Stimulated activated effector memory CD8-positive, alpha-beta T cell treated with anti-CD3 and anti-CD28 coated beads, Interleukin-12 subunit alpha, Interleukin-12 subunit beta, amount 100 ng/mL, for 72 hours (primary cell): ENCODE measurements around the gene CTU2.
A peak's percentile ranks its signal among the peaks of the same experiment; 100 is the strongest.

Source experiments
- ATAC-seq: fragments of 150-1000 bp; cut with Tn5 transposase; 2 replicates; pipeline ENCODE4 v1.10.0; 2021
- DNase-seq, 2 donors: peaks; one replicate each; pipeline ENCODE4 v3.0.0; 2021 to 2022; ENCODE audit warnings: low spot score in 2 of 2
- H3K27ac Mint-ChIP-seq: one replicate; pipeline ENCODE4 v1.8.0; 2022; ENCODE audit warnings: mild to moderate bottlenecking, mixed read lengths
- H3K36me3 Mint-ChIP-seq: one replicate; pipeline ENCODE4 v1.8.0; 2022; ENCODE audit warnings: mild to moderate bottlenecking, mixed read lengths
- H3K4me1 Mint-ChIP-seq: one replicate; pipeline ENCODE4 v1.8.0; 2022; ENCODE audit warnings: mixed read lengths
- H3K4me3 Mint-ChIP-seq: one replicate; pipeline ENCODE4 v1.8.0; 2022; ENCODE audit warnings: mild to moderate bottlenecking, mixed read lengths
- H3K9me3 Mint-ChIP-seq: one replicate; pipeline ENCODE4 v1.8.0; 2022; ENCODE audit warnings: mixed read lengths

The CTU2 gene

DNA sequence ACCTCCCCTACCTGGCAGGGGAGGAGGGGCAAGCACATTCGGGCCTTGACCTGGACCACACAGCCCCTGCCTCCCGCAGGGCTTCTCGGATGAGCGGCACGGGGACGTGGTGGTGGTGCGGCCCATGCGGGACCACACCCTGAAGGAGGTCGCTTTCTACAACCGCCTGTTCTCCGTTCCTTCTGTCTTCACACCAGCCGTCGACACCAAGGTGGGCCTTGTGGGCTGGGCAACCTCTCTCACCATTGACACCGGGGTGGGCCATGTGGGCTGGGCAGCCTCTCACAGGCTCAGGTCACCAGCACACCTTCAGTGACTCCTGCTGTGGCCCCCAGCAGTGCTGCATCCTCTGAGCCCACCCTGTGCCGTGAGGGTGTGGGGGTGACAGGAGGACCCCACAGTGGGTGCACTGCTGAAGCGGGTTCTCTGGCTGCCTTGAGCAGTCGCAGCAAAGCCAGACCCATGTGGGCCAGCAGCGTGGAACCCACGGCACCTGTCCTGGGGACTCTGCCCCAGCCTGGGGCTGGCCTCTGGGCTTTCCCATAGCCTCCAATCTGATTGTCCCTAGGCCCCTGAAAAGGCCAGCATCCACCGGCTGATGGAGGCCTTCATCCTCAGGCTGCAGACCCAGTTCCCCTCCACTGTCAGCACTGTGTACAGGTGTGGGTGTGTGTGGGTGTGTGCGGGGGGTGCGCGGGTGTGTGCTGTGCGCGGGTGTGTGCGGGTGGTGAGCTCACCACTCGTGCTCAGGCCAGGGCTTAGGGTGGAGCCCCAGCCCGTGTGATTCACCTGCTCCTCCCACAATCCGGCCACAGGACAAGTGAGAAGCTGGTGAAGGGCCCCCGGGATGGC, 7.5 kb downstream of the CTU2 start:
- peaks cover 58% of the 10 kb centered on the region for H3K36me3 Mint-ChIP-seq
- peaks cover 18% of the 10 kb centered on the region for H3K4me1 Mint-ChIP-seq
- H3K9me3 Mint-ChIP-seq, result no peaks in the 10 kb centered on the region
- H3K27ac Mint-ChIP-seq, result peak overlapping the region; percentile 67
- ATAC-seq (no peak), DNase-seq (no peak)
- no peak overlapping the region for H3K4me3 Mint-ChIP-seq

DNA sequence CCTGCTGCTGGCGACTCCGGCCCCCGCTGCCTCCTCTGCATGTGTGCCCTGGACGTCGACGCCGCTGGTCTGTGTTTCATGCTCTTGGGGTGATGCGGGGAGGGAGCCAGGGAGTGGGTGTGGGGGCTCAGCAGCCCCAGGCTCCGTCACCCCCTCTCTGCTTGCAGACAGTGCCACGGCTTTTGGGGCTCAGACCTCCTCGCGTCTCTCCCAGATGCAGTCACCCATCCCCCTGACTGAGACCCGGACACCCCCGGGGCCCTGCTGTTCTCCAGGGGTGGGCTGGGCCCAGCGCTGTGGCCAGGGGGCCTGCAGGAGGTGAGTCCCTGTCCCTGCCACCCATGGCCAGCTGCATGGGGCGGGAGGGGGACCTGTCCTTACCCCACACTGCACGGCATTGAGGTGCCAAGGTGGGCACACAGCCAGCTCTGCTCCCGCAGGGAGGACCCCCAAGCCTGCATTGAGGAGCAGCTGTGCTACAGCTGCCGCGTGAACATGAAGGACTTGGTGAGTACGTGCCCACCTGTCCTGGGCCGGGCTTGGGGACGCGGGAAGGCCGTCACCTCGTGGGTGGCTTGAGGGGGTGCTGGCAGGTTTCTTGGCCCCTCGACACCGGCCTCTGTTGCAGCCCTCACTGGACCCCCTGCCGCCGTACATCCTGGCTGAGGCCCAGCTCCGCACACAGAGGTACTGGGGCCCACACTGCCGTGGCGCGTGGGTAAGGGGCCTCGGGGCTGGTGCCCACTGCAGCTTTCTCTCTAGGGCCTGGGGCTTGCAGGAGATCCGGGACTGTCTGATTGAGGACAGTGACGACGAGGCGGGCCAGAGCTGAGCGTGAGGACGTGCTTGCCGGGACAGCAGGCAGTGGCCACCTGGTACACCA, 8.4 kb downstream of the CTU2 start:
- ATAC-seq (no peak), DNase-seq (no peak)
- no peaks in the 10 kb centered on the region for H3K9me3 Mint-ChIP-seq
- H3K36me3 Mint-ChIP-seq, result peaks cover 66% of the 10 kb centered on the region
- H3K4me3 Mint-ChIP-seq, result no peak overlapping the region
- H3K27ac Mint-ChIP-seq, result no peak overlapping the region
- peaks cover 18% of the 10 kb centered on the region for H3K4me1 Mint-ChIP-seq

DNA sequence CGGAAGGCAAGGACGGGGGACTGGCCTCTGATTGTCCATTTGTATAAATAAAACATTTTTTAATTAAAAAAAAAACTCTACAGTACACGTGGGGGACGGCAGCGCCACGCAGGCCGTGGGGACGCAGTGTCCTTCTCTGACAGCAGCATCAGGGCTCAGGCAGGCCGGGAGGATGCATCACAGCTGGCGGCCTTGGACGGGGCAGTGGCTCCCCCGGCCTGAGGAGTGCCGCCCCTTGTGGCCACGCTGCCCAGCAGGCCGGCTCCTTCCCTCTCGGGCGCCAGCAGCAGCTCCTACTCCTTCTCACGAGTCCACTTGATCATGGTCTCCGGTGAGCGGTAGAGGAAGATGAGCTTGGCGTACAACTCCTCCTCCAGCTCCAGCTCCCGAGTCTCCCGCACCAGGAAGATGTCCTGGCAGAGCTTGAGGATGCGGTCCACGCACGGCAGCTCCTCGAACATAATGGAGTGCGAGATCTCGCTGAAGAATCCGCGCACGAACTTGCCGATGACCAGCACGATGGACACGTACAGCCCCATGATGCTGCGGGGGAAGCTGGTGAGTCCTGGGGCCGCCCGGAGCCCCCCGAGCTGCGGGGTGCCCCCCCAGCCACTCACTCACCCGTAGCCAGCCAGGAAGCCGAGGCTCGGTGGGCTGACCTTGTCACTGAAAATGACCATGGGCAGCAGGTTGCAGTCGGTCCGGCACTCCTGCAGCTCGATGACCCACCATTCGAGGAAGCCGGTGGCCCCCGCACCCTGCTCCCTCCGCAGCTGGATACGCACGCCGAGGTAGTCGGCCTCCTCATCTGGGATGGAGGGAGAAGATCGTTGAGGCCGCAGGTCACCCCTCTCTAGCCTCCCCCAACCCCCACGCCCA, 9.2 kb downstream of the CTU2 start:
- ATAC-seq (no peak), DNase-seq (no peak)
- Mint-ChIP-seq H3K27ac (no peak overlapping the region), H3K9me3 (no peaks in the 10 kb centered on the region), H3K4me3 (no peak overlapping the region), H3K36me3 (peaks cover 75% of the 10 kb centered on the region), H3K4me1 (peaks cover 21% of the 10 kb centered on the region)

DNA sequence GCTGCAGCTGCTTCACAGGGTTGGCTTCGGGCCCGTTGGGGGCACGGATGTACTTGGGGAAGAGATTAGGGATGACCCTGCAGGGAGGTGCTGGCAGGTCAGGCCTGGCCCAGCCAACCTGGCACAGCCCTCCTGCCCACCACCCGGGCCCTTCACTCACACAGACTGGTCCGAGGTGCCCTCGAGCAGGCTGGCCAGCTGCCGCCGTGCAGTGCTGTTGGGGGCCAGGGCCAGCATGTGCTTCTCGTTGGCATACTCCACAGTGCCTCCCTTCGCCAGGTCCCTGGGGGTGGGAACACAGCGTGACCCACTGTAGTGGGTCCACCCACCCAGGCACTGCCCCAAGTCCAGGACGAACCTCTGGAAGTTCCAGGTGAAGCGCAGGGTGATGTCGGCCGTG, 9.9 kb downstream of the CTU2 start:
- Mint-ChIP-seq H3K4me1 (peaks cover 20% of the 10 kb centered on the region), H3K9me3 (no peaks in the 10 kb centered on the region), H3K36me3 (peaks cover 82% of the 10 kb centered on the region), H3K27ac (no peak overlapping the region), H3K4me3 (no peak overlapping the region)
- DNase-seq (no peak), ATAC-seq (no peak)

DNA sequence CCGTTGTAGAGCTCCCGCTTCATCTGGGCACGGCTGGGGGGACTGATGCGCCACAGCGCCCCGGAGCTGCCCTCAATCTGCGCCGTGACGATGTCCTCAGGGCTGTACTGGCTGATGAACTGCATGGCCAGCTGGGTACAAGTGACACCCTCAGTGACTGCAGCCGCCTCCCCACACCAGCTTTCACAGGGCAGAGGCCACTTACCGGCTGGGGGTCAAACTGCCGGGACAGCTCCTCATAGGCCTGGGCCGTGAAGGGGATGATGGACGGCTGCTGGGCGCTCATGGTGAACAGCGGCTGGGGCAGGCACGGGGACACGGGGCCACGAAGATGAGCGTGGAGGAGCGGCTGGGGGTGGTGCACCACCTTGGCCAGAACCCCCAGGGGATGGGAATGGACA, 10.3 kb downstream of the CTU2 start:
- H3K27ac Mint-ChIP-seq, result no peak overlapping the region
- ATAC-seq (no peak), DNase-seq (no peak)
- peaks cover 86% of the 10 kb centered on the region for H3K36me3 Mint-ChIP-seq
- no peak overlapping the region for H3K4me3 Mint-ChIP-seq
- H3K4me1 Mint-ChIP-seq, result peaks cover 20% of the 10 kb centered on the region
- no peaks in the 10 kb centered on the region for H3K9me3 Mint-ChIP-seq

DNA sequence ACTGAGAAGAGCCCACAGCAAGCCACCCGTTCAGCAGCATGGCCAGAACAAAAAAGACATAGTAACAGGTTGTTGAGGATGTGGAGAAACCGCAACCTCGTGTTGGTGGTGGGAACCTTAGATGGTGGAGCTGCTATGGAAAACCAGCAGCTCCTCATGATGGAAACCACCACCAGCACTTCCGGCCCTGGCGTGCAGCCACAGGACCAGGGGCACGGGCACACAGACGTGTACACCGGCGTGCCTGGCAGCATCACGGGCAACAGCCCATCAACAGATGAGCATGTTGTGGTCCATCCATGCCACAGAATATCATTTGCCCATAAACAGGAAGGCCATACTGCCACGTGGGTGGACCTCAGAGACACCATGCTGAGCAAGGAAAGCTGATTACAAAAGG, 11.9 kb downstream of the CTU2 start:
- peak overlapping the region; percentile 72 for H3K27ac Mint-ChIP-seq
- ATAC-seq (no peak), DNase-seq (no peak)
- H3K4me1 Mint-ChIP-seq, result peaks cover 19% of the 10 kb centered on the region
- H3K36me3 Mint-ChIP-seq, result peaks cover 95% of the 10 kb centered on the region
- H3K4me3 Mint-ChIP-seq, result no peak overlapping the region
- no peaks in the 10 kb centered on the region for H3K9me3 Mint-ChIP-seq

DNA sequence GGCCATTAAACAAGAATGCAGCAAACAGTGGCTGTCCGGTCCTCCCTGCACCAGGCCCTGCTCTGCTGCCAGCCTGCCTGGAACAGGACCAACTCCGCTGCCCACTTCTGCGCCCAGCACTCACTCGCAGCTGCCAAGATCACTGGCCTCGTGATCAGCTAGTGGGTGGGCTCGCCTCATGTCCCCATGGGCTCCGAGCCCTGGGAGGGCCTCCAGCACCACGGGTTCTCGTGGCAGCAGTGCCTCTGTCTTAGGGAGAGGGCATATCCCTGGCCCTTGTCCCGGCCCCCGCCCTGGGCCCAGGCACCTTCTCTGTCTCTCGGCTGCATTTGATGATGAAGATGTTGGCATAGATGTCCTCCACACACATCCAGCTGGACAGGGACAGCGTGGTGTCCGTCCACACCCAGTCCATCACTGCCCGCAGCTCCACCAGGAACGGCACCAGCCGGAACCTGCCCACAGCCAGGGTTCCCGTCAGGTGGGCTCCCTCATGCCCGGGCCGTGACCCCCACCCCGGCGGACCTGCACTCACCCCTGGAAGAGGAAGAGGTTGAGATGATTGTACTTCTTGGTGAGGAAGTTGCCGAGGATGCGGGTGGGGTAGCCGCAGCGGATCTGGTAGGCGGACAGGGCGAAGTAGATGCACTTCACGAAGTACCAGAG, 13.1 kb downstream of the CTU2 start:
- Mint-ChIP-seq H3K27ac (peak overlapping the region; percentile 72), H3K36me3 (peaks cover 95% of the 10 kb centered on the region), H3K9me3 (no peaks in the 10 kb centered on the region)

DNA sequence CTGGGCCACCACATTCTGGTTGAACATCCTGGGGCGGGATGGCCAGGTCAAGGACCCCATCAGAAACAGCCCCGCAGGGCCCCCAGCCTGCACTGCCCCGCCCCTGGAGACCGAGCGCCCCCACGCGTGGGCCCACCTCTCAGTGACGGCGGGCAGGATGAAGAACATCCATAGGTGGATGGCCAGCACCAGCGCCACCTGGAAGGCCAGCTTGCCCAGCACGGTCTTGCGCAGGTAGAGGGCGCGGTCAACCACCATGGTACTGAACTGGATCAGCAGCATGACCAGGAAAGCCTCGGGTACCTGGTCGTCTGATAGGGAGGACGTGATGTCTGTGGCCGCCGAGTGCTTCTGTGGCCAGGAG, 13.6 kb downstream of the CTU2 start:
- DNase-seq (no peak), ATAC-seq (no peak)
- peaks cover 95% of the 10 kb centered on the region for H3K36me3 Mint-ChIP-seq
- no peaks in the 10 kb centered on the region for H3K9me3 Mint-ChIP-seq
- H3K4me3 Mint-ChIP-seq, result no peak overlapping the region
- peak overlapping the region; percentile 72 for H3K27ac Mint-ChIP-seq
- peaks cover 13% of the 10 kb centered on the region for H3K4me1 Mint-ChIP-seq

More for the DNA sequence above, 13.1 kb downstream of the CTU2 start:
- ATAC-seq (no peak), DNase-seq (no peak)
- Mint-ChIP-seq H3K4me3 (no peak overlapping the region), H3K4me1 (peaks cover 13% of the 10 kb centered on the region)

DNA sequence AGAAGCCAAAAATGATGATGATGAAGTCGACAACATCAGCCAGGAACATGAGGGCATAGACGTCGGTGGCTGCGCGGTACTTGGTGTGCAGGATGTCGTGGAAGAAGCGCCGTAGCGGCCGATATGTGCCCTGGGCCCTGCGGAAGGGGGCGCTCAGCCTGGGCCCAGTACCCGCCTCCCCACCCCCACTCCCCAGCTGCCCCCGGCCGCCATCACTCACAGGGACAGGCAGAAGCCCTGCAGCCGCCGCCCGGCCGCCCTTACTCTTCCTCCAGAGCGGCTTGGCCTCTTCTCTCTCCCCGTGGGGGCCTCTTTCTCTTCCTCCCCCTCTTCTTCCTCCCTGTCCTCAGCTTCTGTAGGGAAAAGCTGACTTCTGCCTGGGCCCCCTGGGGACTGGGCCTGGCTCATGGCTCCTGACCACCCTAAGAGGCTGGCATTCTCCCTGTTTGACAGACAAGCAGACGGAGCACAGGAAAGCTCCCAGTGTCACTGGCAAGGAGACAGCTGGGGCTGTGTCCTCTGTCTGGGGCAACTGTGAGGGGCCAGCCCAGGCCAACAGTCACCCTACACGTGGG, 14.2 kb downstream of the CTU2 start:
- H3K9me3 Mint-ChIP-seq, result no peaks in the 10 kb centered on the region
- H3K36me3 Mint-ChIP-seq, result peaks cover 95% of the 10 kb centered on the region
- ATAC-seq (no peak), DNase-seq (no peak)
- peaks cover 13% of the 10 kb centered on the region for H3K4me1 Mint-ChIP-seq
- no peak overlapping the region for H3K4me3 Mint-ChIP-seq
- H3K27ac Mint-ChIP-seq, result peak overlapping the region; percentile 72

DNA sequence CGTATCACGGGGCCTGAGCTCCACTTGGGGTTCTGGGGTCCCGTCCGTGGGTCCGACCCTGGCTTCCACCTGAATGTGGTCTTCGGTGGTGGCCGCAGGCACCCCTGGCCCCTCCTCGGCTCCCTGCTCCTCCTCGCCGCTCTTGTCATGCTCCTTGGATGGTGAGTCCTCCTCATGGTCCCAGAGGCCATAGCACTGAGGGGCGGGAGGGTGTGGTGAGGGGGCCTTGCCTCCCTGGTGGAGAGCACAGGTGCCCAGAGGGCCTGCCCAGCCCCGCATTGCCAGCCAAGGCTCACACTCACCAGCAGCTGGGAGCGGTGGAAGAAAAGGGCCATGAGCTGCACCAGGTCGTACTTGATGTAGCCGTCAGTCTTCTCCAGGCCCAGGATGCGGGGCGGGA, 14.9 kb downstream of the CTU2 start:
- H3K4me1 Mint-ChIP-seq, result peaks cover 13% of the 10 kb centered on the region
- H3K36me3 Mint-ChIP-seq, result peaks cover 88% of the 10 kb centered on the region
- DNase-seq (no peak), ATAC-seq (no peak)
- no peaks in the 10 kb centered on the region for H3K9me3 Mint-ChIP-seq
- no peak overlapping the region for H3K4me3 Mint-ChIP-seq
- no peak overlapping the region for H3K27ac Mint-ChIP-seq

DNA sequence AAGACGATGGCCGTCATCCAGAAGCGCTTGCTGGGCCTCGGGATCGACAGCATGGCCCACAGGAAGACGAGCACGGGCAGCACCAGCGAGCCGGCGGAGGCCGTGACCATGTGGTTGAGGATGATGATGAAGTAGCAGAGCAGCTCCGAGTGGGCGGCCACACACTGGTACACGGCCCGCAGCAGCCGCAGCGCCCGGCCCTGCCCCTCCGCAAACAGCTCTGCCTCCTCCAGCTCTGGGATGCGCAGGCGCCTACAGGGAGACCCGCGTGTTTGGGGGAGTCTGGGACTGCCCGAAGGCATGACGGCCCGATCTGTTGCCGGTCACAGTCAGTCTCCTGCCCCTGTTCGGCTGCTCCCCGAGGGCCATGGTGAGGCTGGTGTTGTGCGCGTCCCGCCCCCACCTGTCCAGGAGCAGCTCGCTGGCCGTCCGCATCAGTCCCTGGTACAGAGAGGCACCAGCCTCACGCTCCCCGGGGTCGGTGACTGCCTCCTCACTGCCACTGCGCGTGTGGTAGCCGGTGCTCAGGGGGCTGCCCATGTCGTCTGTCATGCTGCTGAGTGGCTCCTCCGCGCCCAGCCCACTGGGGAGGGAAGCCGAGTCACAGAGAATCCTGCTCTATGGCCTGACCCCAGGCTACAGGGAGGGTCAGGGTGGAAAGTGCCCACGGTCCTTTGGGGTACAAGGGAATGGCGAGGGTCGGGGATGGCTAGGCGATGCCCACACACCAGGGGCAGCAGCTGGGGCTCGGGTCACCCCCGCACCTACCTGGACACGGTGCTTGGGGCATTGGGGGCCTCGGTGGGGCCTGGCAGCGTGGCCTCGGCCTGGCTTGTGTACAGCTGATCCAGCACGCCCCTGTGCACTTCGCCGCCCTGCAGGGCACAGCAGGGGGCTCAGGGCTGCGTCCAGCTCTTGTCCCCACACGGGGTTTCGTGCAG, 15.8 kb downstream of the CTU2 start:
- Mint-ChIP-seq H3K4me1 (peaks cover 12% of the 10 kb centered on the region), H3K36me3 (peaks cover 85% of the 10 kb centered on the region), H3K9me3 (no peaks in the 10 kb centered on the region), H3K27ac (peak overlapping the region; percentile 14), H3K4me3 (no peak overlapping the region)
- DNase-seq (no peak), ATAC-seq (no peak)

DNA sequence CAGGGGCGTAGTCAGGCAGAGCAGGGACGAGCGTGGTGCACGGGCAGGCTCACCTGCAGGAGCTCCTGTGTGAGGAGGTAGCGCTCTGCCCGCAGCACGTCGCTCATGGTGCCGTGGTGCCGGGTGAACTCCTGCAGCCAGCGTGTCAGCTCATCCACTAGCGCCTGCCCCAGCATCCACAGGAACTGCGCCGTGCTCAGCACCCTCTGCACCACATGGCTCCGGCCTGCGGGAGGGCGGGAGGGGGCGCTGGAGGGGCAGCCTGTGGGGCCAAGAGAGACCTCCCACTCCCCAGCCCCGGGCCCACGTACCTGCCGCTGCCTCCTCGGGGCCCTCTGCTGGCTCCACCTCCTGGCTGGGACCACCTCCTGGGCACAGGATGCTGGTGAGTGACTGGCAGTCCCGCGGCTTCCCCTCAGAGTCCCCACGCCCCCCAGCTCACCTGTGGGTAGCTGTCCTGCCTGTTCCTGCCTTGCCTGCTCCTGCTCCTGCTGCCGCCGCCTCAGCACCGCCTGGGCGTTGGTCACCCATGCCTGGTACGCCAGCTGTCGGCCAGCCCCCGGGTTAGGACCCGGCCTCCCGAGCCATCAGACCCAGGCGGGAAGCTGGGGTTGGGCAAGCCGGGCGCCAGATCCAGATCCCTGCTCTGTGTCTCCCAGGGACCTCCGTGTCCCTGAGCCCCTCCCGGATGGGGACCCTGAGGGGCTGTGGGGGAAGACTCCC, 16.6 kb downstream of the CTU2 start:
- peaks cover 85% of the 10 kb centered on the region for H3K36me3 Mint-ChIP-seq
- H3K9me3 Mint-ChIP-seq, result no peaks in the 10 kb centered on the region
- no peak overlapping the region for H3K4me3 Mint-ChIP-seq
- ATAC-seq (no peak), DNase-seq (no peak)
- peaks cover 8% of the 10 kb centered on the region for H3K4me1 Mint-ChIP-seq
- H3K27ac Mint-ChIP-seq, result peak overlapping the region; percentile 14

DNA sequence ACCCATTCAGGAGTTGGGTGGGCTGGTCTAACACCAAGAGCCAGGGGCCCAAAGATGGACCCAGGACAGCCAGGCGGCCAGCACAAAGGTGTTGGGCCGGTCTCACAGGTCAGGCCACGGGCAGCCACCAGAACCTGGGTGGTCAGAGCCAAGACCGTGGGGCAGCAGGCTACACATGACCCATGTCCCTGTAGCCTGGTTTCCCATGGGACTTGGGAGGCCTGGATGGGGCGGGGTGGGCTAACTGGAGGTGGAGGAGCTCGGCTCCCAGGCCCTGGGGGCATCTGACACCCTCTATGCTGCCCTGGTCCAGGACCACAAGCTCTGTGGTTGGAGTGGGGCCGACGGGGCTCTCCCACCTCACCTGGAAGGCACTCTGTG, 17.2 kb downstream of the CTU2 start:
- ATAC-seq (no peak), DNase-seq (no peak)
- peak overlapping the region; percentile 60 for H3K27ac Mint-ChIP-seq
- H3K36me3 Mint-ChIP-seq, result peaks cover 82% of the 10 kb centered on the region
- H3K4me3 Mint-ChIP-seq, result no peak overlapping the region
- peaks cover 8% of the 10 kb centered on the region for H3K4me1 Mint-ChIP-seq
- no peaks in the 10 kb centered on the region for H3K9me3 Mint-ChIP-seq
